Activated gamma-delta T cell (primary cell): ENCODE results near the gene SEZ6L.

Experiments
- DNase-seq: peaks from one replicate; lab custom pipeline; 2025; lab: John Stamatoyannopoulos, UW

SEZ6L gene

DNA sequence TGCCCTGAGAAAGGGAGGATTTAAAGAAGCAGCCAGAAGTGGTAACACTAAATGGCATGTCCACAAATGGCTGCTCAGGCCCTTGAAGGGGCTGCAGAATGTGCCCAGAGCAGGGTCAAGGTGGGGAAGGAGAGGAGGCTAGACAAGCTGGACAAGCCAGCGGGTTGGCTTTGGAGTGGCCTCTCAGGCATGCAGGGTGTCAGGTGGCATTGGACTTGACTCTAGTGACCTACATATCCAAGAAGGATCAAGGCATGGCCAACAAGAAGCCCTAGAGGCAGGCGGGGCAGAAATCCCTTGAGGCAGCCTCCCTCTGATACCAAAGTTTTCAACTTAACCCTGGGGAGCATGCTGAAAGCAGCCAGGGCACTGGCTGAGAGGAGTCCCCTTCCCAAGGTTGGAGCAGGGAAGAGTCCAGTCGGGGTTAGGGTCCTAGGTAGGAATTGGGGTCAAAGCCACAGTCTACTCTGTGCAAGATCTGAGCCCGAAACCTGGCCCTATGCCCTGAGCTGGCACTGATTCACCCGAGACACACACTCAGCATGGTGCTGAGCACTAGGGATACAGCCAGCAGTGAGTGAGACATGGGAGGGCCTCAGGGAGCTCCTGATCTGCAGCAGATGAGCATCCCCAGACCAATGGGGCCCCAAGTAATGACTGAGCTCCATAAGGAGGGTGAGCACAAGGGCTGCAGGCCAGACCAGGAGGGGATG lies 164.0 kb downstream of the SEZ6L start:
- DNase-seq: no peak

DNA sequence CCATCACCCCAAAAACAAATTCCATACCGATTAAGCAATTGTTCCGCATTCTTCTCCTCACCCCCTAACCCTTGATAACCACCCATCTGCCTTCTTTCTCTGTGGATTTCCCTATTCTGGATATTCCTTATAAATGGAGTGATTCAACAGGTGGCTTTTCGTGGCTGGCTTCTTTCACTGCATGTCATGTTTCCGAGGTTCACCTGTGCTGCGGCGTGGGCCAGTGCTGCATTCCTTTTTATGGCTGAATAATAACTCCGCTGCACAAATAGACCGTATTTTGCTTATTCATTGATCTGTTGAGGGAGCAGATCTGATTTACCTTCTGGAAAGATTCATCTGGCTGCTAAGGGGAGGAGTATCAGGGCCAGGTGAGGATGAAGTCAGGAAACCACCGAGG lies 165.0 kb downstream of the SEZ6L start:
- no peak for DNase-seq

DNA sequence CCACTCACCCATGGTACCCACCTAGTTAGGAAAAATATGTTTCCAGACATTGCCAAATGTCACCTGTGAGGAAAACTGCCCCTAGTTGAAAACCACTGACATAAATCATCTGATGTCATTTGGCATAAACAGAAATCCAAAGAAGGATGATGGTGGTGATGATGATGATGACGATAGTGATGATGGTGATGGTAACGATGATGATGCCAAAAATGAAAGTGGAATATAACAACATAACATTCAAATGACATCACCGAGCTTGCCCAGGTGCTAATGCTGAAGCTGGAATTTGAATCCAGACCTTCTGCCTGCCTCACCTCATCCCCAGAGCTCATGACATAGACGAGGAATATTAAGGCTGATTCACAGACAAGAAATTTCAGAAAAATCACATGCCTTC lies 167.5 kb downstream of the SEZ6L start:
- DNase-seq: no peak

DNA sequence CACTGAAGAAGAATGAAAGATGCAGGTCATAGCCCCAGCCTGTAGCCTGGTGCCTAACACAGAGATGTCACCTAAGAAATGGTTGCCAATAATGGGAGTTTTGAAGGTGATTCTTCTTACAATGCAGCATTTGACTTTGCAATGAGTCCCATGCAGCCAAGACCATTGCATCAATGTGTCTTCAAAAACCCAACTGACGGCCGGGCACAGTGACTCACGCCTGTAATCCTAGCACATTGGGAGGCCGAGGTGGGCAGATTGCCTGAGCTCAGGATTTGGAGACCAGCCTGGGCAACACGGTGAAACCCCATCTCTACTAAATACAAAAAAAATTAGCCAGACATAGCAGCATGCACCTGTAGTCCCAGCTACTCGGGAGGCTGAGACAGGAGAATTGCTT lies 170.5 kb downstream of the SEZ6L start:
- no peak for DNase-seq

DNA sequence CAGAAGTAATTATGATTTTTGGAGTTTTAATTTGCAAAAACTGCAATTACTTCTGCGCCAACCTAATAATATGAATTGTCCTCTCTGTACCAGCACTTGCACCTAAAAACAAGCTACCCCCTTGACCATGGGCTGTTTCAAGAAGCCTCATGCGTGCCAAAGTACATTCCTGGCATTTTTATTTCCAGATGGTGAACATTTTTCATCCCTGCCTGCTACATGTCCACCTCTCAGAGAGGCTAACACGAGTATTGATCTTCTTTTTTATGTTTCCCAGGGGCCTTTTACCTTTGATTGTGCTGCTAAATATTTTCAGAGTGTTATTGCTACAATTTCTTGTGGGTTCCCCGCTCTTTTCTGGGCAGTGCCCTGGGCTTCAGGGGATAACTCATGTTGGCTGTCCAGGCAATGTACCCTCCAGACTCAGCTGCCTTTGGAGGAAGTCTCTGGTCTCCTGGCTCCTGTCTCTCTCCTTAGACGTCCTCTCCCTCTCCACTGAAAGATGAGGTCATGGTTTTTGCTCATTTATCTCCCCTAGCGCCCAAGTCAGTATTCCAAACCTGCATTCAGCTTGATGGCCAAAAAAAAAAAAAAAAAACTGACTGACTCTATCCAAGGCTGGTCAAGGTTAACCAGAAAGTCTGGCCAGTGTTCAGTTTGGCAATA lies 173.6 kb downstream of the SEZ6L start:
- DNase-seq: no peak

DNA sequence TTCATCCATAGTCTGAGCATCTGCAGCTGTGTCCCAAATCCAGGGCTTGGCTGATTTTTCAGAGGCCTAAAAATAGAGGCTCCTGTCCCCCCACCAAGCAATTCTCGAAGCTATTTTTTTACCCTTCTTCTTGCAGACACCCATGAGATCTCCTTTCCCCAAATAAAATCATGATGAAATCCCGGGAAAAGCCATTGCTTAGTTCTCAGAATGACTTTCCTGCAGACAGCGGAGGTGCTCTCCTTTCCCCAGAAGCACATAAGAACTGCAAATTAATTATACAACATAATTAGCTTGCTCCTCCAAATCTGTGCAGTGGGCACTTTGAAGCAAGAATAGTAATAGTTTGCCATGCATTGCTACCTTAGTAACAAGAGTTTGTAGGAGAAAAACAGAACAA lies 176.2 kb downstream of the SEZ6L start:
- no peak for DNase-seq

DNA sequence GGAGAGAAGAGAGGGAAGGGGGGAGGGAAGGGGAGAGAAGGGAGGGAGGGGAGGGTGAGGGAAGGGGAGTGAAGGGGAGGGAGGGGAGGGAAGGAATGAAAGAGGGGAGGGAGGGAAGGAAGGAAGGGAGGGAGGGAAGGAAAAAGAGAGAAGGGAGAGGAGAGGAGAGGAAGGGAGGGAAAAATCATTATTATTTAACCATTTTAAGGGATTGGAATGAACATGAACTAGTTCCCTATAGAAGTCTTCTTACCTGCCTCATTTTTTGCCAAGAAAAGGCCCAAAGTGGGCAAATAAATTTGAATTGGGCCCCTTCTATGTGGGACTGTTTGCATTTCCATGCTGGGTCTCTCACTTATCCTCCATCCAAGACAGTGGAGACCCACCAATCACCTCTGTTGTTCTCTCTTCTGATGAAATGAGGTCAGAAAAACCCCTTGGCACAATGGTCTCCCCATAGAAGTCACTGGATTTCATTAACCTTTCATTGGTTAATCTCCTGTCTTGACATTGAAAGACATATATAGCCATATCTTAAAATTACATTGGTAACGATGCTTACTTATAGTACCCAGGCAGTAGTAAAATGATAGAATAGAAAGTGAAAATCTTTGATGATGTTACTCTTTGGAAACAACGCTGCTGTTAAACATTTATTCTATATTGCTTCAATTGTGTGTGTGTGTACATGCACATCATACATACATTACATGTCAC lies 179.7 kb downstream of the SEZ6L start:
- no peak for DNase-seq

DNA sequence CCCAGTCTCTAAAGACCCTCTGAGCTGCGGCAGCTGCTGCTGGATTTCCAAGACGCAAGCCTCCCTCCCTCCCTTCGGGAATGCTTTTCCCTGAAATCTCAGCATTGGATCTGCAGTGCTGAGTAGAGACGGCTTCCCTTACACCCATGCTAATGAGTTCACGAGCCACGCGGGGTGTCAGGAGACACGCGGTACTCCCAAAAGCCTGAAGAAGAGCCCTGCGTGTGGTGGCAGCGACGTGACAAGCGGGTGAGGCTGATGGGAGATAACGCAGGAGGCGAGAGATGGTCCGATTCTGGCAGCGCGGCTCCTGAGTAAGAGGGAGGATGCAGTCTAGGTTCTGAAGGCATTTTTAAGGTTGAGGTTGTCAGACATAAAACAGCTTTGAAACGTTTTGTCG lies 185.4 kb downstream of the SEZ6L start:
- no peak for DNase-seq

DNA sequence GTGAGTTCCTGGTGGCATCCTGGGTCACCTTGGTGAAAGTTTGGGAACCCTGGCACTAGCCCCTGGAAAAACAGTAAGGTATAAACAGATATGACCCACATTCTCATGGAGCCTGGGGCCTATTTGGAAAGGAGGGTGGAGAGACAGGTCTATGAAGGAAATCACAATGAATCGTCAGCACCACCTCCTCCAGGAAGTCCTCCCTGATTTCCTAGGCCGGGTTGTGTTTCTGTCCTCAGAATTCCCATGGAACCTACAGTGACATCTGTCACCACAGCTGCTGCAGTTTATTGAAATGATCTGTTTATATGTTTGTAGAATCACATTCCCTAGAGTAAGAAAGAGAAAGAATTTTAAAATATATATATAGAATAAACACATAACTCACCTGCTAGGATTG lies 188.0 kb downstream of the SEZ6L start:
- no peak for DNase-seq

DNA sequence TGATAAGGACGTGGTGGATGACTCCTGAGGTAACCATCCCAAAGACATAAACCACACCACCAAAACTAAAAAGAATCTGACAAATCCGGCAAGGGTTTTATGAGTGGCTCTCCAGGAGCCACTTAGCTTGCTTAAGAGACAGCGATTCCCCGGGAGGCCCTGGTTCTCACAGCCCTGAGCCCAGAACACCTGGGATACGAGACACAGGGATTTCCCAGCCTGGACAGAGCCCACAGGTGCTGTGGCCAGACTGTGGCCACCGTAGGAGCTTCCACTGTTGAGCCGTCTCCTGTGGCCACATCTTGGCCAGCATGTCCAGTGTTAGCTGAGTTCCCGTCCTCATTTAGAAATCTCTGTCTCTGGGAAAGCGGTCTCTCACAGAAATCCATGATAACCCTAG lies 188.6 kb downstream of the SEZ6L start:
- no peak for DNase-seq

DNA sequence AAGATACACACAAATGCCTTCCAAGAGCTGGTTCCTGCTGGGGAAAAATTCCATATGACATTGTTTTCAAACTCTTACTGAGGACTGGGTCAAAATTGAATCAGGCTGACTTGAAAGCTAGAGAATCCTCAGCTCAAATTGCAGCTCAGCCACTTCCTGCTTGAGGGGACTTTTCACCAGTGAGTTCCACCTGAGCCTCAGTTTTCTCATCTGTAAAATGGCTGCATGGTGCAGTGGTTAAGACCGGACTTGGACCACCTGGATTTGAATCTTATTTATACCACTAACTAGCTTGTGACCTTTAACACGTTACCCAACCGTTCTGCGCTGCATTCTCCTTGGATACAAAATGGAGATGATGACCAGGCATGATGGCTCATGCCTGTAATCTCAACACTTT lies 189.9 kb downstream of the SEZ6L start:
- no peak for DNase-seq

DNA sequence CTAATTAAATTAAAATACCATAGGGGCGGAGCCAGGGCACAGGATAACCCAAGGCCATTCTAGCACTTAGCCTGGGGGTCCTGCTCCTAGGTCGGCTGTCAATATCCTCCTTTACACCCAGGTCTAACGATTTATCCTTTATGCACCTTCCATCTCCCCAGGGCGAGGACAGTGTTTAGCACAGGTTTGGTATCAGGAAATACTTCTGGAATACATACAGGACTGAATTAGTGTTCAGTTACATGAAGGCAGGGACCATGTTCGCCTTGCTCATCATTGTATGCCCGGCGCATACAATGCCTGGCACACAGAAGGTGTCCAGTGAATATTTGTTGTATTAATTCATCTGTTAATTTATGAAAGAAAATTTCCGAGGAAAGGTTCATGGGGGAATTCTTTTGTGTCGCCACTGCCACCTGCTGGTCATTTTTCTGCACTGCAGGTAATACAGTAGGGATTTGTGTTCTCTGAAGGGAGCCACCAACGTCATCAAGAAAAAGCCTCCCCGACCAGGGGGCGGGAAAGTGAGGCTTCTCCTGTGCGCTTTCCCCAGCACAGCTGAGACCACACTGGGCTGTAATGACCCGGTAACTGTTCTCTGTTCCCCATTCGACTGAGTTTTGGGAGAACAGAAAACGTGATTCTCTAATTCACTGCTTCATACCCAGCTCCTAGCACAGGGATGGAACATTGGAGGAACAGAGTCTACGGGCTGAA lies 191.1 kb downstream of the SEZ6L start:
- DNase-seq: no peak

DNA sequence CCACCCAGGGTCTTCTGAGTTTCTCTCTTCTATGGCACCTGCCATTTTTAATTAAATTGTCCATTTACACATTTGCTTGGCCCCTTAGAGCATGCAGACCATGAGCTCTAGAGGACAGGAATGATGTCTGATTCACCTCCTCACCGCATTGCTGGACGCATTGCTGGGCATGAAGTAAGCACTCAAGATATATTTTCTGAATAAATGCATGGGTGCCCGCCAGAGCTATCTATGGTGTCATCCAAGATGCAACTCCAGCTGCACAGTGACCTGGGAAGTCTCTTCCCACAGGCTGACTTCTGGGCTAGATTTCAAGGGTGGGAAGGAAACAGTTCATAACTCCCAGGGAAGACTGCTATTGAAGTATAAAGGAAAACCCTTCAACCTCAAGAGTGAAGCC lies 193.2 kb downstream of the SEZ6L start:
- no peak for DNase-seq

DNA sequence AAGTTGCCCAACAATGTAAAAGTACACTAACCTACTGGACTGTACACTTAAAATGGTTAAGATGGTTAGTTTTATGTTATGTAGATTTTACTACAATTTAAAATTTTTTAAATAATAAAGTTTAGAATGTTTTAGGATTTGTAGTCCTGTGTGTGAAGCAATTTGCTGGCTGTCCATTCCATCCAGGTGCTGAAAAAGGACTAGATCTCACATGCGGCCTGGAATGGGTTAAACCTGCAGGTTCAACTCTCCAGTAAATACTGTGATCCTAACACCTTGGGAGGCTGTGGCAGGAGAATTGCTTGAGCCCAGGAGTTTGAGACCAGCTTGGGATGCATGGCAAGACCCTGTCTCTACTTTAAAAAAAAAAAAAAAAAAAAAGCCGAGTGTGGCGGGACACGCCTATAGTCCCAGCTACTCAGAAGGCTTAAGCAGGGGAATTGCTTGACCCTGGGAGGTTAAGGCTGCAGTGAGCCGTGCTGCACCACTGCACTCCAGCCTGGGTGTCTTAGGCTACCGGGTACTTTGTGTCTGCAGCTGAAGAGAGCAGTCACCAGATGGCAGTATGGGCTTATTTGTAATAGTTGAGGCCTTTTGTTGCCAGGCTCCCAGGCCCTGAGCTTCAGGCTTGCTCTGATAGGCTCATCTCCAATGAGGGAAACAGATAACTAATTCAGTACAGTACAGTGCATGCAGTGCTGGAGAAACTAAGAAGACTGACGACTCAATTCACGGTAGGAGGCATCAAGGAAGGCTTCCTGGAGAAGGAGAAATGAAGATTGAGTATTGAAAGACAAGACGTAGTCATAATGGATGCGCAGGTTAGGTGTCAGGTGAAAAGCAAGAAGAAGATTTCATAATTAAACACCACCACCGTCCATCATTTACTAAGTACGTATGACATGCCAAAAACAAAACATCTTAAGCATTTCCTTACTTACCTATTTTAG lies 195.1 kb downstream of the SEZ6L start:
- no peak for DNase-seq

DNA sequence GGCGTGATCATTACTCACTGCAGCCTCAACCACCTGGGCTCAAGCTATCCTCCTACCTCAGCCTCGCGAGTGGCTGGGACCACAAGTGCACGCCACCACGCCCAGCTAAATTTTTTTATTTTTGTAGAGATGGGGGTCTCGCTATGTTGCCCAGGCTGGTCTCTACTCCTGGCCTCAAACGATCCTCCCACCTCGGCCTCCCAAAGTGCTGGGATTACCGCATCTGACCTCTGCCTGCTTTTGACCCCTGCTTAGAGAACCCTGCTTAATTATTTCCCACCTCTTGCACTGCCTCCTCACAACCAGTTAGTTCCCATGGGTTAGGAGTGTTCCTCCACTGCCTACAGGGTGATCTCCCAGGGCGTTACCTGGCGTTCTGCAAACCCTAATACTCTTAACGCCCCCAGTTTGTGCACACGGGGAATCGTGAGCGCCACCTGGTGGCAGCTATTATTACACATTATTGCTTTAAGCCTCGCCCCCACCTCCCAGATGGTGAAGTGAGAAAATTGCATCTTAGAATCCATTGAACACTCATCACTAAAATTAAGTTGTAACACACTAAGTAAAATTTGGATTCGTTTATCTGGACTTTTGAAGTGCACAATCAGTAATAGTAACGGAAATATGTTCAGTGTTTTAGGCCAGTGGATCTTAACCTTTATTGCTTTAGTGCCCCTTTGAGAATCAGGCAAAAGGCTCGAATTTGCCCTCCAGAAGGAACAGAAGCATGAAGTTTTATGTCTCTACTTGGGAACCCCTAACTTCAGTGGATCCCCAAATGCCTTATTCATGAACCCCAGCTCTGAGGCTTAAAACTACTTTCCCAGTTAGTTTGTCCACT lies 198.4 kb downstream of the SEZ6L start:
- DNase-seq: no peak

DNA sequence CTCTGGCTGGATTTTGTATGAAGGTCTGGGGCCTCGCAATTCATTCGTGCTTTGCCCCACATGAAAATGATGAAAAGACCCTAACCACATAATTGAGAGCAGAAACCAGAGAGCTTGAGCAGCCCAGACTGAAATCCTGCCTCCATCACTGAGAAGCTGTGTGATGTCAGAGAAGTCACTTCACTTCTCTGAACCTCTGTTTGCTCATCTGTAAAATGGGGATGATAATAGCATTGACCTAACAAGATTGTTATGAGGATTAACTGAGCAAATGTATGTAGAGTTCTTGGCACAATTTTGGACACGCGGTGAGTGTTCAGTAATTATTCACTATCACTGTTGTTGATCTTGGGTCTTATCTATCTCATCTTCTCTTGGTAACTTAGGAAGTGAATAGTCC lies 203.6 kb downstream of the SEZ6L start:
- DNase-seq: no peak

DNA sequence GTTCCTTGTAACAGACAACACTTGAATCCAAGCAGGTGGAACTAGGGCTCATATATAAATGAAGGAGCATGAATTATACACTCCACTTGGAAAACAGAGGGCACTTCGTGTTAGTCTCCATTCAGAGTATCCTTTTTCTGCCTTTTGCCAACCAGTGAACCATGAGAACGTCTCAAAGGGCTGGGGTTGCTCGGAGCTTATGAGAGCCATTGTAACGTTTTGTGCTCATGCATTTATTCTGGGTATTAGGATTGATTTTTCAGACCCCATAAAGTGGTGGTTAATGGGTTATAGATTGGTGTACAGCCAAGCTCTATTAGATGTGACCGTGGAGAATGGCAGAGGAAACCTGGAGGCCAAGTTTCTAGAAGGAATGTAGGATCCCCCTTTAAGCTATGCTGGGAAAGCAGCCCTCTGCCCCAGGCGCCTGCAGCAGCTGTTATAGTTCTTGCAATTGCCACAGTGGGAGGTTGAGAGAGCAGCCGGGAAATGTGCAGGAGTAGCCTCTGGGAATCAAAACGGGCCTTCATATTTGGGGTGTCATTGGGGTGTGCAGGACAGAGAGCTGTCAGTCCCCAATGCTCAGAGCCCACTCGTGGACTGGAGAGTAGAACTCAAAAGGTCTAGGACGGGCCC lies 205.2 kb downstream of the SEZ6L start:
- DNase-seq: no peak

DNA sequence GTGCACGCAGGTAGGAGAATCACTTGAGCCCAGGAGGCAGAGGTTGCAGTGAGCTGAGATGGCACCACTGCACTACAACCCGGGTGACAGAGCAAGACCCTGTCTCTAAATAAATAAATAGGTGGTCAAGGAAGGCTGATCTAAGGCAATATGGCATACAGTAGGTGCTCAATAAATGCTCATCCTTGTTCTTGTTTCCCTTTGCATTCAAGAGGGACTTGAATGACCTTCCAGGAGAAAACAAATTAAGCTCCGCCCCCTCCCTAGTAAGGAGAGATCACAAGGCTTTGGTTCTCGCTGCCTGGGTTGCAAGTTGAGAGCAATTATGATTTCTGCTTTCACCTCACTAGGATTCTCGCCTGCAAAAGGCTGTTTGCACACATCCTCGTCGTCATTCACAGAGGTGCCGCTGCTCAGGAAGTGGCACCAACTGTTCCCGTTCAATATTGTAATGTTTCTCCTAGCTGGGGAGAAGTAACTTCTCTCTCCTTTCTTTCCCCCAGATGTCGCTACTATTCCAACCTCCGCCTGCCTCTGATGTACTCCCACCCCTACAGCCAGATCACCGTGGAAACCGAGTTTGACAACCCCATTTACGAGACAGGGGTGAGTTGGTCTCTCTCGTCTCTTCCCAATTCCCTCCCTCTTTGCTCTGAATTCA lies 208.0 kb downstream of the SEZ6L start:
- DNase-seq: no peak

DNA sequence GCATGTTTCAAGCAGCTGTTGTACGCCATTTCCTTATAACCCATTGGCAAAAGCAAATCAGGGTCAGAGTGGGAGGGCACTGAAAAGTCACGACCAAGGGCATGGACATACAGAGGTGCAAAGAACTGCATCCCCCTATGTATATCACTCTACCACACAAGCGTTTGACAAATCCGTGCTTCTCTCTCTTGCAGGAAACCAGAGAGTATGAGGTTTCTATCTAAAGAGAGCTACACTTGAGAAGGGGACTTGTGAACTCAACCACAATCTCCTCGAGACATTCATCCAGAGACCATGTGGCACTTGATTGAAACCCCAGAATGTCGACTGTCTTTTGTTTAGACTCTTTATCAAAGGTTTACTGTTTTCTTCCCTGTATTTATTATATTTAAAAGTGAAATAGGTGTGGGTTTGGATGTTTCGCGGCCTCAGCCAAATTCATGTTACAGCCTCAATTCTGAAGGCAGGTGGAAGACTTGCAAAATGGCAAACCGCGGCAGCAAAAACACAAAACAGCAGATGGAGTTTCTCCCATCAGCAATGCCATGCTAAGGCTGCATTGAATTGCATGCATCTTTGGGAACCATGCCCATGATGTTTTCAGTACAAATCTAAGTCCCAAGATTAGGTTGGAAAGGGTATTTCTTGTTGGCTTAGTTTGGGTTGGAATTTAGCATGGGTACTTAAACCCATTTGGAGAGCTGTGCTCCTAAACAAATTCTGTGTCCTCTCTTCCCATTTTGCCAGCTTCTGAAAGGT lies 211.0 kb downstream of the SEZ6L start:
- DNase-seq: no peak
